Activated B cell treated with CpG ODN at 0.5 μM for 24 hours (primary cell): ENCODE results near the gene ZCCHC8. TPM values are rescaled to one million over a fixed set of nuclear protein-coding genes. Genes with fewer than 3 reads are reported as not detected.
A peak's percentile ranks its signal among the peaks of the same experiment; 100 is the strongest.

Experiments
- ATAC-seq: fragments of 200-7000 bp; cut with Tn5 transposase; one replicate; pipeline ENCODE4 v1.10.0; 2021; ENCODE audit warnings: low read depth, mild to moderate bottlenecking, moderate library complexity
- CTCF ChIA-PET: fragments of 350-600 bp; sonication (Branson Sonifier 250); formaldehyde crosslinking; loops from one replicate; lab custom pipeline; 2021; ENCODE audit warnings: antibody characterized with exemption; lab: Charles Lee
- POLR2A ChIA-PET: fragments of 350-600 bp; sonication (Branson Sonifier 250); formaldehyde crosslinking; loops from one replicate; lab custom pipeline; 2021; ENCODE audit warnings: antibody characterized with exemption; lab: Charles Lee
- DNase-seq: peaks from one replicate; pipeline ENCODE4 v3.0.0; 2022
- H3K27ac Mint-ChIP-seq: one replicate; pipeline ENCODE4 v1.8.0; 2020; ENCODE audit warnings: mixed read lengths
- H3K27me3 Mint-ChIP-seq: one replicate; pipeline ENCODE4 v1.8.0; 2021; ENCODE audit warnings: mixed read lengths
- H3K36me3 Mint-ChIP-seq: one replicate; pipeline ENCODE4 v1.8.0; 2021; ENCODE audit warnings: low read depth, mixed read lengths
- H3K4me1 Mint-ChIP-seq: one replicate; pipeline ENCODE4 v1.8.0; 2021; ENCODE audit warnings: mixed read lengths
- H3K4me3 Mint-ChIP-seq: one replicate; pipeline ENCODE4 v1.8.0; 2020; ENCODE audit warnings: mild to moderate bottlenecking, mixed read lengths
- H3K9me3 Mint-ChIP-seq: one replicate; pipeline ENCODE4 v1.8.0; 2020; ENCODE audit warnings: mixed read lengths
- intact Hi-C: fragments of 100-400 bp; cut with micrococcal nuclease; formaldehyde crosslinking; loops from one replicate; pipeline ENCODE4 v1.15.1; 2024
- total RNA-seq: library from RNA; stranded (reverse); gene quantifications from 2 replicates; pipeline ENCODE4 v1.2.3, GENCODE V29; 2022
- TF ChIP-seq, protein P1 (sequence below): fragments of 200-600 bp; IDR thresholded peaks from one replicate; pipeline ENCODE4 v1.8.0; 2022; ENCODE audit warnings: antibody characterized with exemption, mild to moderate bottlenecking

The ZCCHC8 gene
- total RNA-seq, 1 donor from 2014 or later: 48.0 TPM

GRCh38 chr12:122505419-122506051, 4.8 kb upstream of the ZCCHC8 start:
- no peaks in the 10 kb centered on the region for H3K27me3 Mint-ChIP-seq
- DNase-seq: no peak
- CTCF ChIA-PET: no interaction called here

GRCh38 chr12:122503783-122504590, 3.3 kb upstream of the ZCCHC8 start:
- H3K36me3 Mint-ChIP-seq: peaks cover 73% of the 10 kb centered on the region
- ChIA-PET CTCF (no interaction called here), POLR2A (interaction anchor here (6.9 kb wide), 1 partner anchor 20 kb away, joined by 202 read pairs; the partner anchor contains the start of genes KNTC1 and RSRC2)
- no peak for DNase-seq
- H3K27ac Mint-ChIP-seq: peak overlapping the region; percentile 56
- H3K27me3 Mint-ChIP-seq: no peaks in the 10 kb centered on the region
- peaks cover 30% of the 10 kb centered on the region for H3K4me1 Mint-ChIP-seq
- TF ChIP-seq, protein P1, sequence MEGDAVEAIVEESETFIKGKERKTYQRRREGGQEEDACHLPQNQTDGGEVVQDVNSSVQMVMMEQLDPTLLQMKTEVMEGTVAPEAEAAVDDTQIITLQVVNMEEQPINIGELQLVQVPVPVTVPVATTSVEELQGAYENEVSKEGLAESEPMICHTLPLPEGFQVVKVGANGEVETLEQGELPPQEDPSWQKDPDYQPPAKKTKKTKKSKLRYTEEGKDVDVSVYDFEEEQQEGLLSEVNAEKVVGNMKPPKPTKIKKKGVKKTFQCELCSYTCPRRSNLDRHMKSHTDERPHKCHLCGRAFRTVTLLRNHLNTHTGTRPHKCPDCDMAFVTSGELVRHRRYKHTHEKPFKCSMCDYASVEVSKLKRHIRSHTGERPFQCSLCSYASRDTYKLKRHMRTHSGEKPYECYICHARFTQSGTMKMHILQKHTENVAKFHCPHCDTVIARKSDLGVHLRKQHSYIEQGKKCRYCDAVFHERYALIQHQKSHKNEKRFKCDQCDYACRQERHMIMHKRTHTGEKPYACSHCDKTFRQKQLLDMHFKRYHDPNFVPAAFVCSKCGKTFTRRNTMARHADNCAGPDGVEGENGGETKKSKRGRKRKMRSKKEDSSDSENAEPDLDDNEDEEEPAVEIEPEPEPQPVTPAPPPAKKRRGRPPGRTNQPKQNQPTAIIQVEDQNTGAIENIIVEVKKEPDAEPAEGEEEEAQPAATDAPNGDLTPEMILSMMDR: no peak
- H3K9me3 Mint-ChIP-seq: no peaks in the 10 kb centered on the region
- no peak overlapping the region for H3K4me3 Mint-ChIP-seq
- intact Hi-C loops: loop anchor here (5.0 kb wide), 2 partner anchors 228 to 318 kb away; partner anchors contain the start of gene HCAR1
- ATAC-seq: no peak

More at GRCh38 chr12:122505419-122506051, 4.8 kb upstream of the ZCCHC8 start:
- Mint-ChIP-seq H3K36me3 (peaks cover 82% of the 10 kb centered on the region), H3K4me1 (peaks cover 19% of the 10 kb centered on the region), H3K4me3 (no peak overlapping the region), H3K9me3 (no peaks in the 10 kb centered on the region), H3K27ac (no peak overlapping the region)
- TF ChIP-seq, protein P1: no peak
- POLR2A ChIA-PET: interaction anchor here (1.2 kb wide), 1 partner anchor 21 kb away, joined by 4 read pairs; the partner anchor contains the start of genes KNTC1 and RSRC2
- intact Hi-C loops: no loop called here
- ATAC-seq: no peak

- DNase-seq (no peak), ATAC-seq (no peak)
- H3K4me3 Mint-ChIP-seq: no peak overlapping the region
- H3K36me3 Mint-ChIP-seq: peaks cover 65% of the 10 kb centered on the region
- H3K4me1 Mint-ChIP-seq: peaks cover 36% of the 10 kb centered on the region
- H3K27ac Mint-ChIP-seq: peak overlapping the region; percentile 59
- H3K27me3 Mint-ChIP-seq: no peaks in the 10 kb centered on the region
- intact Hi-C loops: loop anchor here (5.0 kb wide), 2 partner anchors 229 to 319 kb away; partner anchors contain the start of gene HCAR1
- POLR2A ChIA-PET: interaction anchor here (0.7 to 6.9 kb wide), 2 partner anchors 21 to 104 kb away, joined by 3 to 202 read pairs; partner anchors contain the start of genes KNTC1 and RSRC2
- CTCF ChIA-PET: no interaction called here
- H3K9me3 Mint-ChIP-seq: no peaks in the 10 kb centered on the region
- TF ChIP-seq, protein P1: no peak
These were observed 2.5 kb upstream of the ZCCHC8 start for GRCh38 chr12:122503147-122503751.

DNA sequence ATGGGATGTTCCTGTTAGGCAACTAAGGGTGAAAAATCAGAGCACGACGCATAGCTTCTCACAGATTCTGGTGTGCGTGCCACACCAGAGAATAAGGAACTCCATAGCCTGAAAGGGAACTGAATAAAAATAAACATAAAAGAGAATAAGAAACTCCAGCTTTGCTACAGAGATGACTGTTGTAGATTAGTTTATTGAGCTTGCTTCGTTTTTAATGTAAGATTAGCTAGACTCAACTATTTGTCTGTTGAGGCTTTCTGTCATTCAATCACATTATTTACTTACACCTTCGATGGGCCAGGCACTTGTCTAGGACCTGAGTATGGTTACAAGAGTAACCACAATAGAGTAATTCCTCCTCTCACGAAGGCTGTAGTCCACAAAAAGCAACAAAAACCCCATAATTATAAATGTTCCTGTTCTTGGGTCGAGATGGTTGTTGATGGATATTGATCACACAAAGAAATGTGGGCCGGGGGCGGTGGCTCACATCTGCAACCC, 807 bp upstream of the ZCCHC8 start:
- ATAC-seq (no peak), DNase-seq (no peak)
- intact Hi-C loops: loop anchor here (1.0 to 5.0 kb wide), 9 partner anchors 26 to 423 kb away; partner anchors contain the start of genes CLIP1, DENR, DIABLO and HCAR1
- peak overlapping the region; percentile 97 for H3K4me3 Mint-ChIP-seq
- H3K4me1 Mint-ChIP-seq: peaks cover 43% of the 10 kb centered on the region
- peaks cover 56% of the 10 kb centered on the region for H3K36me3 Mint-ChIP-seq
- ChIA-PET CTCF (interaction anchor here (0.9 to 2.8 kb wide), 9 partner anchors 20 to 146 kb away, joined by 3 to 11 read pairs (median 3); partner anchors contain the start of genes KNTC1 and RSRC2), POLR2A (interaction anchor here (0.5 to 6.9 kb wide), 35 partner anchors 9 to 1967 kb away, joined by 3 to 202 read pairs (median 5); partner anchors contain the start of genes CLIP1, DENR, DIABLO and KNTC1)
- no peaks in the 10 kb centered on the region for H3K27me3 Mint-ChIP-seq
- H3K9me3 Mint-ChIP-seq: no peaks in the 10 kb centered on the region
- TF ChIP-seq, protein P1: no peak
- H3K27ac Mint-ChIP-seq: peak overlapping the region; percentile 97
